Activated naive CD4-positive, alpha-beta T cell treated with anti-CD3 and anti-CD28 coated beads, Interleukin-2, amount 50 U/mL, for 72 hours (primary cell): Measurements from ENCODE around the gene SPATA24. TPM values are rescaled to one million over a fixed set of nuclear protein-coding genes. Genes with fewer than 3 reads are reported as not detected.
"Not testable (repeated sequence)": the region's sequence is repeated elsewhere in the genome, so short reads cannot be mapped to it uniquely, and the experiment has no call there.

Experiments
- ATAC-seq, 2 donors: fragments of 150-1000 bp; cut with Tn5 transposase; 2 replicates each; pipeline ENCODE4 v1.10.0; 2021; ENCODE audit warnings: mild to moderate bottlenecking in 2 of 2, moderate library complexity in 2 of 2
- DNase-seq, 2 donors: peaks; one replicate each; pipeline ENCODE4 v3.0.0; 2021 to 2022; ENCODE audit warnings: low spot score in 2 of 2
- H3K27ac Mint-ChIP-seq, 2 donors: one replicate each; pipeline ENCODE4 v1.8.0; 2022; ENCODE audit warnings: mild to moderate bottlenecking in 2 of 2, mixed read lengths in 2 of 2
- H3K36me3 Mint-ChIP-seq, 2 donors: one replicate each; pipeline ENCODE4 v1.8.0; 2022; ENCODE audit warnings: mixed read lengths in 2 of 2
- H3K9me3 Mint-ChIP-seq, 2 donors: one replicate each; pipeline ENCODE4 v1.8.0; 2022; ENCODE audit warnings: mixed read lengths in 2 of 2
- total RNA-seq, 2 donors: library from RNA; stranded (reverse); gene quantifications; one replicate each; pipeline ENCODE4 v1.2.3, GENCODE V29; 2022

SPATA24 gene, protein sequence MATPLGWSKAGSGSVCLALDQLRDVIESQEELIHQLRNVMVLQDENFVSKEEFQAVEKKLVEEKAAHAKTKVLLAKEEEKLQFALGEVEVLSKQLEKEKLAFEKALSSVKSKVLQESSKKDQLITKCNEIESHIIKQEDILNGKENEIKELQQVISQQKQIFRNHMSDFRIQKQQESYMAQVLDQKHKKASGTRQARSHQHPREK
- total RNA-seq, result 1 to 10 TPM; 6.8 to 8.9 TPM

GRCh38 chr5:139403787-139404483, at the start of gene SPATA24:
SPATA24 (minus strand) TSS chr5:139404089; CDS start chr5:139404060, 29 bp downstream.
- Mint-ChIP-seq H3K36me3 (peaks cover 0 to 5% of the 10 kb centered on the region in 2 donors), H3K9me3 (no peaks in the 10 kb centered on the region), H3K27ac (peak within 1 kb of the TSS; percentile 92 to 98)
- peak; percentile 97 for DNase-seq
- ATAC-seq, result peak; percentile 94

- ATAC-seq (peak in 1 of 2 donors; percentile 9), DNase-seq (peak in 1 of 2 donors; percentile 35)
- peaks cover 13 to 19% of the 10 kb centered on the region in 2 donors for H3K36me3 Mint-ChIP-seq
Measured at GRCh38 chr5:139451878-139452660, 48.2 kb upstream of the SPATA24 start.

DNA sequence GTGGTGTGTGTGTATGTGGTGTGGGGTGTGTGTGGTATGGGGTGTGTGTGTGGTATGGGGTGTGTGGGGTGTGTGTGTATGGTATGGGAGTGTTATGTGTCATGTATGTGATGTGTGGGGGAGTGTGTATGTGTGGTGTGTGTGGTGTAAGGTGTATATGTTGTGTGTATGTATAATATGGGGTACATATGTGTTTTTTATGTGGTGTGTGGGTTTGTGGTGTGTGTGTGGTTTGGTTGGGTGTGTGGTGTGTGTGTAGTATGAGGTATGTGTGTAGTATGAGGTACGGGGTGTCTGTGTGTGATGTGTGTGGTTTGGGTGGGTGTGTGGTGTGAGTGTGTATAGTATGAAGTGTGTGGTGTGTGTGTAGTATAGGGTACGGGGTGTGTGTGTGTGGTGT, 47.3 kb upstream of the SPATA24 start:
- peaks cover 12 to 19% of the 10 kb centered on the region in 2 donors for H3K9me3 Mint-ChIP-seq
- ATAC-seq, result no peak
- no peak overlapping the region for H3K27ac Mint-ChIP-seq

More at GRCh38 chr5:139451878-139452660, 48.2 kb upstream of the SPATA24 start:
- H3K27ac Mint-ChIP-seq, result no peak overlapping the region
- H3K9me3 Mint-ChIP-seq, result peaks cover 9 to 10% of the 10 kb centered on the region in 2 donors

GRCh38 chr5:139446956-139447779, 43.3 kb upstream of the SPATA24 start:
- Mint-ChIP-seq H3K9me3 (peaks cover 3 to 19% of the 10 kb centered on the region in 2 donors), H3K36me3 (peaks cover 20 to 32% of the 10 kb centered on the region in 2 donors), H3K27ac (peak overlapping the region; percentile 98 to 99)
- ATAC-seq (peak; percentile 86), DNase-seq (peak; percentile 60 to 72)

More for the DNA sequence above, 47.3 kb upstream of the SPATA24 start:
- peak in 1 of 2 donors; percentile 52 for DNase-seq
- peaks cover 20 to 28% of the 10 kb centered on the region in 2 donors for H3K36me3 Mint-ChIP-seq

- H3K27ac Mint-ChIP-seq, result peak overlapping the region; percentile 98 to 99
- ATAC-seq, result no peak
- H3K36me3 Mint-ChIP-seq, result peaks cover 20 to 39% of the 10 kb centered on the region in 2 donors
- H3K9me3 Mint-ChIP-seq, result peaks cover 3 to 19% of the 10 kb centered on the region in 2 donors
- no peak for DNase-seq
Measured at GRCh38 chr5:139445325-139446170, 41.7 kb upstream of the SPATA24 start.

- DNase-seq, result no peak
- H3K36me3 Mint-ChIP-seq, result peaks cover 18 to 44% of the 10 kb centered on the region in 2 donors
- peaks cover 3 to 17% of the 10 kb centered on the region in 2 donors for H3K9me3 Mint-ChIP-seq
- ATAC-seq, result peak; percentile 2 to 10
- peak overlapping the region; percentile 69 to 94 for H3K27ac Mint-ChIP-seq
Measured at GRCh38 chr5:139443831-139444453, 40.1 kb upstream of the SPATA24 start.

GRCh38 chr5:139440416-139440815, 36.5 kb upstream of the SPATA24 start:
- ATAC-seq, DNase-seq, H3K9me3 Mint-ChIP-seq: not testable (repeated sequence)
- peak overlapping the region in 1 of 2 donors; percentile 93 for H3K27ac Mint-ChIP-seq
- peaks cover 0 to 45% of the 10 kb centered on the region in 2 donors for H3K36me3 Mint-ChIP-seq

GRCh38 chr5:139439013-139439903, 35.4 kb upstream of the SPATA24 start, which contains the start of gene DNAJC18:
DNAJC18 (minus strand) TSS chr5:139439525; CDS start chr5:139439445, 80 bp downstream.
- H3K9me3 Mint-ChIP-seq, result no peaks in the 10 kb centered on the region
- H3K27ac Mint-ChIP-seq, result peak within 1 kb of the TSS; percentile 93 to 100
- peak; percentile 88 to 89 for DNase-seq
- peaks cover 0 to 55% of the 10 kb centered on the region in 2 donors for H3K36me3 Mint-ChIP-seq
- ATAC-seq, result peak; percentile 87 to 91

DNA sequence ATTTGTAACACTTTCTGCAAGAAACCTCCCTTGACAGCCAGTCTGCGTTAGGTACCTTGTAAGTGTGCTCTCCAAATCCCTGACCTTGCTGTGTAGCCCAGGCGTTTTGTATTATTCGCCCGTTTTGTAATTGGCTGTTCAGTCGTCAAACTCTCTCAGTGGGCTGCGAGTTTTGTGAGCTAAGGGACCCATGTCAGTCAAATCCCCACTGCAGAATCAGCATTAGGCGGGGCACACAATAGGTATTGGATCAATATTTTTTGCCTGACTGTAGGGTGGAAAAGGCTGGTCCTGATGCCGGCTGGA, 34.8 kb upstream of the SPATA24 start:
- ATAC-seq, result no peak
- Mint-ChIP-seq H3K27ac (peak overlapping the region; percentile 93 to 95), H3K36me3 (peaks cover 0 to 55% of the 10 kb centered on the region in 2 donors), H3K9me3 (no peaks in the 10 kb centered on the region)
- DNase-seq, result no peak

DNA sequence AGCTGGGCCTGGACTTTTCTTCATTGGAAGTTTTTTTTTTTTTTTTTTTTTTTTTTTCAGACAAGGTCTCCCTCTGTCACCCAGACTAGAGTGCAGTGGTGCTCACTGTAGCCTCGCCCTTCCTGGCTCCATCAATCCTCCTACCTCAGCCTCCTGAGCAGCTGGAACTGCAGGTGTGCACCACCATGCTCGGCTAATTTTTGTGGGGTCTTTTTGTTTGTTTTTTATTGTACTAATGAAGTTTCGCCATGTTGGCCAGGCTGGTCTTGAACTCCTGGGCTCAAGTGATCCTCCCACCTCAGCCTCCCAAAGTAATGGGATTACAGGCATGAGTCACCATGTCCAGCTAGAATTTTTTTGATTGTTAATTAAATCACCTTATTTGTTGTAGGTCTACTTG, 31.8 kb upstream of the SPATA24 start:
- Mint-ChIP-seq H3K9me3 (no peaks in the 10 kb centered on the region), H3K36me3 (peaks cover 0 to 52% of the 10 kb centered on the region in 2 donors), H3K27ac (no peak overlapping the region)
- ATAC-seq (no peak), DNase-seq (no peak)

DNA sequence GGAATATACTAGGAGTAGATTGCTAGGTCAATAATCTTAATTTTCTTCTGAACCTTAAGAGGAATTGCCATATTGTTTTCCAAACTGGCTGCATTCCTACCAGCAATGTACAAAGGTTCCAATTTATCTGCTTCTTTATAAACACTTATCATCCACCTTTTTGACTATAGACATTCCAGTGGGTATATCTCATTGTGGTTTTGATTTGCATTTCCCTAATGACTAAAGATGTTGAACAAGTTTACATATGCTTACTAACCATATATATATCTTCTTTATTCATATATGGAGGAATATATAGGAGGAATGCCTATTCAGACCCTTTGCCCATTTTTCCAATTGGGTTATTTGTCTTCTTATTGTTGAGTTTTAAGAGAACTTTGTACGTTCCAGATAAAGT, 27.8 kb upstream of the SPATA24 start:
- peaks cover 0 to 45% of the 10 kb centered on the region in 2 donors for H3K36me3 Mint-ChIP-seq
- no peak for DNase-seq

GRCh38 chr5:139430015-139430414, 26.1 kb upstream of the SPATA24 start:
- Mint-ChIP-seq H3K36me3 (peaks cover 0 to 38% of the 10 kb centered on the region in 2 donors), H3K9me3 (no peaks in the 10 kb centered on the region), H3K27ac (no peak overlapping the region)
- no peak for DNase-seq
- ATAC-seq, result peak in 1 of 2 donors; percentile 60

More for the DNA sequence above, 27.8 kb upstream of the SPATA24 start:
- ATAC-seq, result no peak
- H3K27ac Mint-ChIP-seq, result no peak overlapping the region
- no peaks in the 10 kb centered on the region for H3K9me3 Mint-ChIP-seq

GRCh38 chr5:139426203-139426885, 22.5 kb upstream of the SPATA24 start:
- no peak for ATAC-seq
- no peak overlapping the region for H3K27ac Mint-ChIP-seq
- DNase-seq, result no peak
- H3K9me3 Mint-ChIP-seq, result no peaks in the 10 kb centered on the region
- peaks cover 0 to 41% of the 10 kb centered on the region in 2 donors for H3K36me3 Mint-ChIP-seq
